Measurements from ENCODE around the gene IP6K3. TPM values are rescaled to one million over a fixed set of nuclear protein-coding genes. Genes with fewer than 3 reads are reported as not detected.

IP6K3 gene
- total and polyA plus RNA-seq, 3 experiments from 2014 or later: not detected

DNA sequence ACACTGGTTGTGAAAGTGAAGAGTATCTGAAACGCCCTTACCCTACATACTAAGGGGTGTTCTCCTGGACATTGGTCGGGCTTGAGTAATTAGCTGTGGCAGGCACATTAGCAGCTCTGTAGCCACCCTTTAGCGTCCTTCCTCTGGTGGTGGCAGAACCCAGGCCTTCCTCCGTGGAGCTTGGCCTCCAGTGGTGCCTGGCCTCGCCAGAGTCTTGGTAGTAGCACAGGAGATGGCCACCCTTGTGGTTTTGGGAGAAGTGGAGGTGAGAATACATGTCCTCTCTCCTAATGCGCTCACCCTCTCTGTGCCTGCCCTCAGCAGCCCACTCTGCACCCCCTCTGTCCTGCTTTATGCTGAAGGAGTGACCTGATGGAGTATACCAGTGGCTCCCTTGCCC lies 17.6 kb downstream of the IP6K3 start:
- Mint-ChIP-seq H3K27ac (peak overlapping the region in 2 of 8 donors; percentile 8 to 56), H3K4me3 (no peak overlapping the region), H3K9me3 (no peaks in the 10 kb centered on the region), H3K36me3 (no peaks in the 10 kb centered on the region), H3K27me3 (peaks cover 9 to 26% of the 10 kb centered on the region in 2 donors), H3K4me1 (peaks cover 5 to 7% (median 7%) of the 10 kb centered on the region in 3 donors)
- Histone ChIP-seq H3K4me3 (ENCODE audit: low read length) (no peak overlapping the region), H3K36me3 (ENCODE audit: insufficient read depth, low read length) (no peaks in the 10 kb centered on the region), H3K27me3 (ENCODE audit: insufficient read depth, low read length, poor library complexity, severe bottlenecking) (no peaks in the 10 kb centered on the region), H3K27ac (ENCODE audit: low read depth, low read length) (no peak overlapping the region), H3K4me1 (ENCODE audit: insufficient read depth, low read length) (peaks cover 7% of the 10 kb centered on the region), H3K9me3 (ENCODE audit: low read length) (no peaks in the 10 kb centered on the region)
- ChIA-PET POLR2A (no interaction called here), CTCF (no interaction called here)
- no peak for DNase-seq

DNA sequence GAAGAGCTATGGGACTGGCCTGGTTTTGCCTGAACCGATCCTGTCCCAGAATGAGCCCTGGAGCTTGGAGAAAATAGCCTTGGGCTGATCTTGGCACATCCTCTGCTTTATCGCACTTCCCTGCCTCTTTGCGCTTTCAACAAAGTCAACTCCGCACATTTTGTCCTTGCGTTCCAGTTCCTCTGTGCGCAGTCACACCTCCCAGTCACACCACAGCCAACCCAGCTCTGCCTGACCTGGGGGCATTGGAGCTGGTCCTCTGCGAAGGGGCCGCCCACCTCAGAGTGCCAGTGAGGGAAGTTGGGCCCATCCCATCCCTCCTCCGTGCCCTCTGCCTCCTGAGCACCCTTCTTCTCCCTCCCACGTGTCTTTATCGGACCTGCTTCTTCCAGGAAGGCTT lies 18.3 kb downstream of the IP6K3 start:
- H3K27me3 ChIP-seq (ENCODE audit: insufficient read depth, low read length, poor library complexity, severe bottlenecking): no peaks in the 10 kb centered on the region
- no peak overlapping the region for H3K27ac Mint-ChIP-seq
- H3K27me3 Mint-ChIP-seq: peaks cover 10 to 30% of the 10 kb centered on the region in 2 donors
- no peaks in the 10 kb centered on the region for H3K36me3 ChIP-seq (ENCODE audit: insufficient read depth, low read length)
- no peaks in the 10 kb centered on the region for H3K9me3 ChIP-seq (ENCODE audit: low read length)
- H3K4me1 ChIP-seq (ENCODE audit: insufficient read depth, low read length): peaks cover 14% of the 10 kb centered on the region
- no peaks in the 10 kb centered on the region for H3K36me3 Mint-ChIP-seq
- H3K27ac ChIP-seq (ENCODE audit: low read depth, low read length): no peak overlapping the region
- no peak overlapping the region for H3K4me3 ChIP-seq (ENCODE audit: low read length)
- ChIA-PET CTCF (interaction anchor here (0.8 kb wide), 1 partner anchor 17 kb away, joined by 4 read pairs; the partner anchor contains the start of gene UQCC2), POLR2A (interaction anchor here (0.5 kb wide), 1 partner anchor 11 kb away, joined by 6 read pairs; no protein-coding TSS in a partner anchor)
- peaks cover 5 to 8% (median 7%) of the 10 kb centered on the region in 3 donors for H3K4me1 Mint-ChIP-seq
- no peak overlapping the region for H3K4me3 Mint-ChIP-seq
- H3K9me3 Mint-ChIP-seq: no peaks in the 10 kb centered on the region
- DNase-seq: no peak

DNA sequence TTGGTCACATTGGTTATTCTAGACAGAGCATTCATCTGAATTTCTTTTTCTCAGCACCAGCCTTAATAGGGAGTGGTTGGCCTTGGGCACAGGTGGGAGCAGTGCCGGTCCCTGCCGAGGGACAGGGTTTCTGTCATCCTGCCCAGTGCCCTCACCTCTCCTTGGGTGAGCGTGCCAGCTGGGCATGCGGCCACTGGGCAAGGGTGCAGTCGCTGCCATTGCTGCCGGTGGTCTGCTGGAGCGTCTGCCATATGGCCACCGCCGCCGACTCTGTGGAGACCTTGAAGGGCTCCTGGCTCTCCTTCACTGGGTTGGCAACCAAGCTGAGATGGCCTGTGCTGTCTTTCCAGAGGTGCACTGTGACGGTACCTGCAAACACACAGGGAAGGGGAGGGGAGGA lies 18.8 kb downstream of the IP6K3 start:
- Mint-ChIP-seq H3K4me1 (peaks cover 5 to 8% (median 7%) of the 10 kb centered on the region in 3 donors), H3K36me3 (no peaks in the 10 kb centered on the region), H3K27me3 (peaks cover 8 to 34% of the 10 kb centered on the region in 2 donors), H3K9me3 (no peaks in the 10 kb centered on the region), H3K4me3 (no peak overlapping the region), H3K27ac (peak overlapping the region in 1 of 8 donors; percentile 72)
- Histone ChIP-seq H3K4me3 (ENCODE audit: low read length) (no peak overlapping the region), H3K27ac (ENCODE audit: low read depth, low read length) (no peak overlapping the region), H3K36me3 (ENCODE audit: insufficient read depth, low read length) (no peaks in the 10 kb centered on the region), H3K9me3 (ENCODE audit: low read length) (no peaks in the 10 kb centered on the region), H3K27me3 (ENCODE audit: insufficient read depth, low read length, poor library complexity, severe bottlenecking) (no peaks in the 10 kb centered on the region), H3K4me1 (ENCODE audit: insufficient read depth, low read length) (peaks cover 14% of the 10 kb centered on the region)
- ChIA-PET CTCF (interaction anchor here (0.8 kb wide), 1 partner anchor 16 kb away, joined by 4 read pairs; the partner anchor contains the start of gene UQCC2), POLR2A (interaction anchor here (0.5 kb wide), 1 partner anchor 10 kb away, joined by 6 read pairs; no protein-coding TSS in a partner anchor)
- DNase-seq: no peak

DNA sequence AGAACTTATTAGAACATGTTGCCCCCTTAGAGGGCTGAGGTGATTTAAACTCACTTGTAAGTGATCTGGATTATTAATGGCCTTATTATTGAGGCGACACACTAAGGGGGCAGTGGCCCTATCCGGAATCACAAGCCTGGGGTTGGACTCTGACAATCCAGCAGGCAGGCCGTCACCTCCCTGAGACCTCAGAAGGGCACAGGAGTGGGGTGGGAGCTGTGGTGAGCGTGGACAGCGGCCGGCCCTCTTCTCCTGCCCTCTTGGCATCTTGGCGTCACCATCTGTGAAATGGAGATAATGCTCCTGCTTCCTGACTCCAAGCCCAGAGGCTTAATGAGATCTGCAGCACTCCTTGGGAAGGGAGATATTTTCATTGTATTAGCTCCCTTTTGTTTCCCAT lies 19.6 kb downstream of the IP6K3 start:
- H3K4me3 Mint-ChIP-seq: no peak overlapping the region
- no peaks in the 10 kb centered on the region for H3K9me3 Mint-ChIP-seq
- H3K4me1 Mint-ChIP-seq: peaks cover 5 to 8% (median 7%) of the 10 kb centered on the region in 3 donors
- H3K36me3 ChIP-seq (ENCODE audit: insufficient read depth, low read length): no peaks in the 10 kb centered on the region
- no peaks in the 10 kb centered on the region for H3K27me3 ChIP-seq (ENCODE audit: insufficient read depth, low read length, poor library complexity, severe bottlenecking)
- no peak overlapping the region for H3K27ac ChIP-seq (ENCODE audit: low read depth, low read length)
- H3K4me1 ChIP-seq (ENCODE audit: insufficient read depth, low read length): peaks cover 14% of the 10 kb centered on the region
- ChIA-PET POLR2A (no interaction called here), CTCF (no interaction called here)
- H3K9me3 ChIP-seq (ENCODE audit: low read length): no peaks in the 10 kb centered on the region
- H3K4me3 ChIP-seq (ENCODE audit: low read length): no peak overlapping the region
- H3K27ac Mint-ChIP-seq: no peak overlapping the region
- H3K27me3 Mint-ChIP-seq: peaks cover 13 to 41% of the 10 kb centered on the region in 2 donors
- H3K36me3 Mint-ChIP-seq: no peaks in the 10 kb centered on the region
- DNase-seq: no peak

DNA sequence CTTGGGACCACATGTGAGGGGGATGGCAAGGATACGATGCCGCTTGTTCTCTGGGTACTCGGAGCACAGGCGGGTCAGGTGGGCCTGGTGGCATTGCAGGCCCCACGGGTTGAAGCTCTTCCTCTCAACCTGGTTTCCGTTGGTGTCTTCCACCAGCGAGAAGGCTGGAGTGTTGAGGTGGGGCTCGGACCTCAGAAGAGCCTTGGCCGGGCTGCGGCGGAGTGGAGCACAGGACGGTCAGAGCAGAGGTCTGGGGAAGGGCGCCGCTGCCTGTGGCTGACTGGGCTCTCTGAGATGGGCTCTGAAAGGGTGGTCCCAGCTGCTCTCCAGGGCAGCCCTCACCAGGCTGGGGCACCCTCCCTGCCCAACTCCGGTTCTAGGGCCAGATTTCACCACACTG lies 20.0 kb downstream of the IP6K3 start:
- ChIA-PET CTCF (interaction anchor here (1.3 kb wide), 2 partner anchors 13 to 18 kb away, joined by 4 read pairs; no protein-coding TSS in a partner anchor), POLR2A (no interaction called here)
- H3K27me3 ChIP-seq (ENCODE audit: insufficient read depth, low read length, poor library complexity, severe bottlenecking): no peaks in the 10 kb centered on the region
- Mint-ChIP-seq H3K4me3 (no peak overlapping the region), H3K36me3 (no peaks in the 10 kb centered on the region), H3K27me3 (peaks cover 14 to 42% of the 10 kb centered on the region in 2 donors), H3K27ac (no peak overlapping the region), H3K9me3 (no peaks in the 10 kb centered on the region), H3K4me1 (peaks cover 5 to 8% (median 7%) of the 10 kb centered on the region in 3 donors)
- H3K4me3 ChIP-seq (ENCODE audit: low read length): no peak overlapping the region
- no peak for DNase-seq
- H3K36me3 ChIP-seq (ENCODE audit: insufficient read depth, low read length): no peaks in the 10 kb centered on the region
- no peak overlapping the region for H3K27ac ChIP-seq (ENCODE audit: low read depth, low read length)
- H3K4me1 ChIP-seq (ENCODE audit: insufficient read depth, low read length): peaks cover 14% of the 10 kb centered on the region
- H3K9me3 ChIP-seq (ENCODE audit: low read length): no peaks in the 10 kb centered on the region

DNA sequence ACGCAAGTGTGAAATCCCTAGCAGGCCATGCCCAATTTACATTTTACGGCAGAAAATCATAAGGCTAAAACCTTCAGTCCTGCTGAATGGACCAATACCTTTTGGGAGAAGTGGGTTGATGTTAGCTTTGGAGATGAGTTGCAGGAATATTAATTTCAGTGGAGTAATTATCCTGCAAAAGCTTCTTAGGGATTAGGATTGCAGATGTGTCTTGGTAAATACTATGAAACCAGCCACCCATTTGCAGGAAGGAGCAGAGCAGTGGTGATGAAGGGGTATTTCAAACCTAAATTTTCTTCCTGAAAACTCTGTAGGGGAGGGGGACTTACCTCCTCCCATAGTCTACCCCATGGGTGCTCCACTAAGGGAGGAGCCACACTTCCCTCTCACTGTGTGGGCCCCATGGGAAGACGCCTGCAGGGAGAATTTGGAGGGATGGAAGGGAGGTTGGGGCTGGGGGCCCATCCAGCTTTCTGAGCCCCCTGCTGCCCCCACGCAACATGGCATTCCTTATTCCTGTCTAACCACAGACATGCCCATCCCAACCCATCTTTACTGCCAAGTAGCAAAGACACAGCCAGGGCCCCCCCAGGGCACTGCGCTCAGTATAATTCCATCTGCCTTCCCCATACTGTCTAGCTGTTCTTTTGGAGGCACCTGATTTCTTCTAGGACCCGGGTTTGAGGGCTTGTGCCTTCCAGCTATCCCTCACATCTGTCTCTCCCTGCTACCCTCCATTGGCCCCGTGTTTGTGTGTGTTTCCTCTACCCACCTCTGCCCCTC lies 20.6 kb downstream of the IP6K3 start:
- Histone ChIP-seq H3K4me3 (ENCODE audit: low read length) (no peak overlapping the region), H3K27ac (ENCODE audit: low read depth, low read length) (no peak overlapping the region), H3K4me1 (ENCODE audit: insufficient read depth, low read length) (peaks cover 14% of the 10 kb centered on the region), H3K9me3 (ENCODE audit: low read length) (no peaks in the 10 kb centered on the region), H3K27me3 (ENCODE audit: insufficient read depth, low read length, poor library complexity, severe bottlenecking) (no peaks in the 10 kb centered on the region), H3K36me3 (ENCODE audit: insufficient read depth, low read length) (no peaks in the 10 kb centered on the region)
- ChIA-PET CTCF (interaction anchor here (1.3 kb wide), 2 partner anchors 12 to 18 kb away, joined by 4 read pairs; no protein-coding TSS in a partner anchor), POLR2A (no interaction called here)
- Mint-ChIP-seq H3K4me3 (no peak overlapping the region), H3K4me1 (peaks cover 5 to 8% (median 7%) of the 10 kb centered on the region in 3 donors), H3K27ac (no peak overlapping the region), H3K9me3 (no peaks in the 10 kb centered on the region), H3K36me3 (no peaks in the 10 kb centered on the region), H3K27me3 (peaks cover 16 to 43% of the 10 kb centered on the region in 2 donors)
- no peak for DNase-seq

DNA sequence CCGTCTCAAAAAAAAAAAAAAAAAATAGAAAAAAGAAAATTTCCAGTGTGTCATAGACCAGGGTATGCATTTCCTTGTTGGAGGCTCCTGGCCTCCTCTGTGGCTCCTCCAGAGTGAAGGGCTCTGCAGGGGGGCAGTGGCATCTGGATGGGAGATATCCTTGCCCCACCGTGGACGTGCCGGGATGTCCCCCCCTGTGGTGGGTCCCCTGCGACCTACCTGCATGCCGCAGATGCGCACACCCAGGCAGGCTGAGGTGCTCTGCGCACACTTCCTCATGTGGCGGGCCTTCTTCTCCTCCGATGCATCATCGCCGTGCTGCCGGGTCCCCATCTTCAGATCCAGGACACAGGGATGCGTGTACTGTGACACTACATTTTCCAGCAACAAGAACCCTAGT lies 21.5 kb downstream of the IP6K3 start:
- Mint-ChIP-seq H3K27ac (peak overlapping the region in 1 of 8 donors; percentile 43), H3K4me3 (no peak overlapping the region), H3K9me3 (no peaks in the 10 kb centered on the region), H3K36me3 (no peaks in the 10 kb centered on the region), H3K4me1 (peaks cover 5 to 8% (median 7%) of the 10 kb centered on the region in 3 donors), H3K27me3 (peaks cover 16 to 48% of the 10 kb centered on the region in 2 donors)
- H3K4me3 ChIP-seq (ENCODE audit: low read length): no peak overlapping the region
- ChIA-PET POLR2A (no interaction called here), CTCF (interaction anchor here (1.3 kb wide), 2 partner anchors 12 to 19 kb away, joined by 4 read pairs; no protein-coding TSS in a partner anchor)
- H3K27ac ChIP-seq (ENCODE audit: low read depth, low read length): no peak overlapping the region
- DNase-seq: no peak
- H3K36me3 ChIP-seq (ENCODE audit: insufficient read depth, low read length): no peaks in the 10 kb centered on the region
- peaks cover 14% of the 10 kb centered on the region for H3K4me1 ChIP-seq (ENCODE audit: insufficient read depth, low read length)
- H3K9me3 ChIP-seq (ENCODE audit: low read length): no peaks in the 10 kb centered on the region
- no peaks in the 10 kb centered on the region for H3K27me3 ChIP-seq (ENCODE audit: insufficient read depth, low read length, poor library complexity, severe bottlenecking)
